ENCODE results near the gene CASP10. TPM values are rescaled to one million over a fixed set of nuclear protein-coding genes. Genes with fewer than 3 reads are reported as not detected.
A peak's percentile ranks its signal among the peaks of the same experiment; 100 is the strongest.
"Not testable (repeated sequence)": the region's sequence is repeated elsewhere in the genome, so short reads cannot be mapped to it uniquely, and the experiment has no call there.

CASP10 gene
- total RNA-seq, 1 donor from 2014 or later = 26.7 TPM

- peaks cover 69% of the 10 kb centered on the region for H3K4me1 ChIP-seq
- H3K4me3 ChIP-seq = peak overlapping the region; percentile 61
- no peak for TF ChIP-seq CTCF (IDR thresholded peaks at IDR 0.05)
Measured at GRCh38 chr2:201233812-201234662, 51.1 kb downstream of the CASP10 start.

GRCh38 chr2:201234663-201235135 is 51.8 kb downstream of the CASP10 start:
- Histone ChIP-seq H3K9me3 (no peaks in the 10 kb centered on the region), H3K4me1 (peaks cover 74% of the 10 kb centered on the region), H3K27ac (no peak overlapping the region), H3K36me3 (no peaks in the 10 kb centered on the region), H3K27me3 (ENCODE audit: low read depth) (no peaks in the 10 kb centered on the region), H3K4me3 (peak overlapping the region; percentile 61)
- intact Hi-C loops (cut with DNase I) = no loop called here
- no peak for ATAC-seq
- no peak for DNase-seq
- no peak for TF ChIP-seq CTCF (IDR thresholded peaks at IDR 0.05)

More at GRCh38 chr2:201233812-201234662, 51.1 kb downstream of the CASP10 start:
- H3K9me3 ChIP-seq = no peaks in the 10 kb centered on the region
- peak overlapping the region; percentile 84 for H3K27ac ChIP-seq
- no peaks in the 10 kb centered on the region for H3K36me3 ChIP-seq
- ATAC-seq (no peak), DNase-seq (peak; percentile 53)
- intact Hi-C loops (cut with DNase I) = no loop called here
- no peaks in the 10 kb centered on the region for H3K27me3 ChIP-seq (ENCODE audit: low read depth)

GRCh38 chr2:201235860-201236811 is 53.2 kb downstream of the CASP10 start:
- peak; percentile 71 for TF ChIP-seq CTCF (IDR thresholded peaks at IDR 0.05)
- DNase-seq (peak; percentile 75), ATAC-seq (peak; percentile 7 to 16)
- Histone ChIP-seq H3K4me3 (peak overlapping the region; percentile 37), H3K27me3 (ENCODE audit: low read depth) (no peaks in the 10 kb centered on the region), H3K9me3 (no peaks in the 10 kb centered on the region), H3K27ac (peak overlapping the region; percentile 47), H3K36me3 (no peaks in the 10 kb centered on the region), H3K4me1 (peaks cover 83% of the 10 kb centered on the region)
- intact Hi-C loops (cut with DNase I) = no loop called here

GRCh38 chr2:201237486-201238123 is 54.7 kb downstream of the CASP10 start:
- TF ChIP-seq CTCF (IDR thresholded peaks at IDR 0.05) = no peak
- Histone ChIP-seq H3K36me3 (no peaks in the 10 kb centered on the region), H3K4me3 (no peak overlapping the region), H3K27me3 (ENCODE audit: low read depth) (no peaks in the 10 kb centered on the region), H3K4me1 (peaks cover 71% of the 10 kb centered on the region), H3K9me3 (no peaks in the 10 kb centered on the region), H3K27ac (no peak overlapping the region)
- intact Hi-C loops (cut with DNase I) = no loop called here
- ATAC-seq = no peak
- DNase-seq = no peak

- H3K27me3 ChIP-seq (ENCODE audit: low read depth); intact Hi-C loops (cut with DNase I); H3K4me3 ChIP-seq; H3K9me3 ChIP-seq; H3K36me3 ChIP-seq: not testable (repeated sequence)
- Histone ChIP-seq H3K27ac (peak overlapping the region; percentile 72), H3K4me1 (peaks cover 55% of the 10 kb centered on the region)
- peak; percentile 70 to 85 for ATAC-seq
- peak; percentile 87 for DNase-seq
Measured at GRCh38 chr2:201239167-201239935, 56.4 kb downstream of the CASP10 start.
